T-helper 2 cell treated with Interferon-gamma antibody and Interleukin-4, amounts not matched to agents 100 ng/mL and 5 ng/mL, for 36 hours (primary cell): Measurements from ENCODE around the gene ADARB2. TPM values are rescaled to one million over a fixed set of nuclear protein-coding genes. Genes with fewer than 3 reads are reported as not detected.

Experiments used
- intact Hi-C: fragments of 100-400 bp; cut with micrococcal nuclease; formaldehyde crosslinking; loops from one replicate; pipeline ENCODE4 v1.15.1; 2023
- total RNA-seq: library from RNA; stranded (reverse); gene quantifications from 2 replicates; pipeline ENCODE4 v1.2.3, GENCODE V29; 2022

The ADARB2 gene
- total RNA-seq, 1 donor from 2014 or later: not detected

- intact Hi-C loops: no loop called here
Measured at GRCh38 chr10:1200866-1201807, 536.2 kb downstream of the ADARB2 start.

GRCh38 chr10:1199897-1200721 is 537.2 kb downstream of the ADARB2 start:
- intact Hi-C loops: no loop called here

GRCh38 chr10:1199345-1199673 is 538.0 kb downstream of the ADARB2 start:
- intact Hi-C loops: no loop called here

- intact Hi-C loops: no loop called here
Measured at GRCh38 chr10:1198453-1199344, 538.6 kb downstream of the ADARB2 start.

GRCh38 chr10:1197384-1197783 is 539.9 kb downstream of the ADARB2 start:
- intact Hi-C loops: no loop called here

GRCh38 chr10:1196656-1197055 is 540.7 kb downstream of the ADARB2 start:
- intact Hi-C loops: no loop called here

- intact Hi-C loops: no loop called here
Measured at GRCh38 chr10:1195828-1196227, 541.5 kb downstream of the ADARB2 start.

- intact Hi-C loops: no loop called here
Measured at GRCh38 chr10:1194161-1194560, 543.2 kb downstream of the ADARB2 start.

- intact Hi-C loops: no loop called here
Measured at GRCh38 chr10:1193561-1193960, 543.8 kb downstream of the ADARB2 start.

GRCh38 chr10:1191752-1192151 is 545.6 kb downstream of the ADARB2 start:
- intact Hi-C loops: no loop called here

- intact Hi-C loops: no loop called here
Measured at GRCh38 chr10:1190791-1191490, 546.4 kb downstream of the ADARB2 start.

GRCh38 chr10:1190052-1190395 is 547.3 kb downstream of the ADARB2 start:
- intact Hi-C loops: no loop called here

GRCh38 chr10:1189166-1190051 is 547.9 kb downstream of the ADARB2 start:
- intact Hi-C loops: no loop called here

- intact Hi-C loops: no loop called here
Measured at GRCh38 chr10:1188558-1189135, 548.7 kb downstream of the ADARB2 start.

GRCh38 chr10:1187855-1188557 is 549.3 kb downstream of the ADARB2 start:
- intact Hi-C loops: no loop called here

GRCh38 chr10:1187151-1187854 is 550.0 kb downstream of the ADARB2 start:
- intact Hi-C loops: no loop called here

GRCh38 chr10:1186683-1186990 is 550.7 kb downstream of the ADARB2 start:
- intact Hi-C loops: no loop called here

- intact Hi-C loops: no loop called here
Measured at GRCh38 chr10:1185911-1186682, 551.2 kb downstream of the ADARB2 start.
